Stimulated activated CD8-positive, alpha-beta memory T cell treated with anti-CD3 and anti-CD28 coated beads, Interleukin-7, amount 100 ng/mL, for 48 hours (primary cell): ENCODE data around the gene LRRK1.

Experiments used
- DNase-seq, 2 donors: peaks; one replicate each; pipeline ENCODE4 v3.0.0-alpha.2; 2020; ENCODE audit warnings: low read depth in 1 of 2; ENCODE audit errors: extremely low read depth in 1 of 2

Gene LRRK1

GRCh38 chr15:101107101-101107500 is 187.9 kb downstream of the LRRK1 start:
- no peak for DNase-seq

GRCh38 chr15:101107625-101108460 is 188.7 kb downstream of the LRRK1 start:
- DNase-seq: no peak

GRCh38 chr15:101108461-101108775 is 189.3 kb downstream of the LRRK1 start:
- DNase-seq: no peak

- DNase-seq: no peak
Observed at GRCh38 chr15:101108791-101109190, 189.6 kb downstream of the LRRK1 start.

- DNase-seq: no peak
Observed at GRCh38 chr15:101110681-101111569, 191.8 kb downstream of the LRRK1 start.

- DNase-seq: no peak
Observed at GRCh38 chr15:101111570-101112262, 192.6 kb downstream of the LRRK1 start.

- DNase-seq: no peak
Observed at GRCh38 chr15:101112336-101113113, 193.4 kb downstream of the LRRK1 start.

- no peak for DNase-seq
Observed at GRCh38 chr15:101113114-101114005, 194.2 kb downstream of the LRRK1 start.

- no peak for DNase-seq
Observed at GRCh38 chr15:101114166-101114565, 195.0 kb downstream of the LRRK1 start.

- DNase-seq: no peak
Observed at GRCh38 chr15:101114610-101115009, 195.5 kb downstream of the LRRK1 start.

GRCh38 chr15:101115393-101115785 is 196.2 kb downstream of the LRRK1 start:
- no peak for DNase-seq

GRCh38 chr15:101115786-101116680 is 196.9 kb downstream of the LRRK1 start:
- no peak for DNase-seq

GRCh38 chr15:101116681-101116976 is 197.5 kb downstream of the LRRK1 start:
- DNase-seq: no peak

- no peak for DNase-seq
Observed at GRCh38 chr15:101118116-101118515, 199.0 kb downstream of the LRRK1 start.

GRCh38 chr15:101118615-101119014 is 199.5 kb downstream of the LRRK1 start:
- no peak for DNase-seq

- DNase-seq: no peak
Observed at GRCh38 chr15:101119181-101119580, 200.0 kb downstream of the LRRK1 start.
